H9 (cell line): Measurements from ENCODE around the gene FARP2. TPM values are rescaled to one million over a fixed set of nuclear protein-coding genes. Genes with fewer than 3 reads are reported as not detected.
"Not testable (repeated sequence)": the region's sequence is repeated elsewhere in the genome, so short reads cannot be mapped to it uniquely, and the experiment has no call there.

Source experiments
- DNase-seq: peaks from one replicate; pipeline ENCODE4 v3.0.0-alpha.2; 2017
- H2AFZ ChIP-seq: one replicate; pipeline ENCODE4 v1.6.1; 2013; ENCODE audit warnings: mild to moderate bottlenecking, low read length, control low read depth, moderate library complexity
- H2AK5ac ChIP-seq: 2 replicates; pipeline ENCODE4 v1.6.1; 2013; ENCODE audit warnings: low read length, control low read depth, mixed read lengths; ENCODE audit not compliant: insufficient read length
- H2BK120ac ChIP-seq: one replicate; pipeline ENCODE4 v1.6.1; 2013; ENCODE audit warnings: low read depth, mild to moderate bottlenecking, low read length, control low read depth, inconsistent platforms; ENCODE audit not compliant: poor library complexity, severe bottlenecking
- H2BK12ac ChIP-seq: 2 replicates; pipeline ENCODE4 v1.6.1; 2013; ENCODE audit warnings: low read length, control low read depth, mixed read lengths, low read depth; ENCODE audit not compliant: insufficient read length
- H2BK15ac ChIP-seq: 2 replicates; pipeline ENCODE4 v1.6.1; 2013; ENCODE audit warnings: low read depth, low read length, control low read depth
- H2BK20ac ChIP-seq: one replicate; pipeline ENCODE4 v1.6.1; 2013; ENCODE audit warnings: low read depth, mild to moderate bottlenecking, low read length, control low read depth, inconsistent platforms; ENCODE audit not compliant: poor library complexity, severe bottlenecking
- H2BK5ac ChIP-seq: 2 replicates; pipeline ENCODE4 v1.6.1; 2013; ENCODE audit warnings: low read length, control low read depth, mixed read lengths; ENCODE audit not compliant: insufficient read length
- H3K14ac ChIP-seq: 2 replicates; pipeline ENCODE4 v1.6.1; 2013; ENCODE audit warnings: low read length, control low read depth; ENCODE audit not compliant: insufficient read depth
- H3K18ac ChIP-seq: 2 replicates; pipeline ENCODE4 v1.6.1; 2013; ENCODE audit warnings: low read depth, mild to moderate bottlenecking, mixed read lengths, low read length, control low read depth; ENCODE audit not compliant: insufficient read length
- H3K23ac ChIP-seq: 2 replicates; pipeline ENCODE4 v1.6.1; 2013; ENCODE audit warnings: low read length, control low read depth, mixed read lengths, low read depth; ENCODE audit not compliant: insufficient read length
- H3K23me2 ChIP-seq: 2 replicates; pipeline ENCODE4 v1.6.1; 2013; ENCODE audit warnings: low read depth, mild to moderate bottlenecking, mixed read lengths, low read length, control low read depth; ENCODE audit not compliant: insufficient read length, poor library complexity, severe bottlenecking
- H3K27ac ChIP-seq: 2 replicates; pipeline ENCODE4 v1.5.1; 2013; ENCODE audit warnings: low read length, control low read depth, mixed read lengths, low read depth; ENCODE audit not compliant: insufficient read length
- H3K27me3 ChIP-seq: 2 replicates; pipeline ENCODE4 v1.6.1; 2013; ENCODE audit warnings: low read length, control low read depth, inconsistent platforms; ENCODE audit not compliant: insufficient read depth
- H3K4ac ChIP-seq: 2 replicates; pipeline ENCODE4 v1.6.1; 2013; ENCODE audit warnings: low read depth, mild to moderate bottlenecking, control low read depth, inconsistent platforms, low read length, moderate library complexity
- H3K4me1 ChIP-seq: 2 replicates; pipeline ENCODE4 v1.6.1; 2013; ENCODE audit warnings: low read length, control low read depth, inconsistent platforms; ENCODE audit not compliant: insufficient read depth
- H3K4me2 ChIP-seq: 2 replicates; pipeline ENCODE4 v1.6.1; 2013; ENCODE audit warnings: low read length, control low read depth, mixed read lengths; ENCODE audit not compliant: insufficient read length, insufficient read depth
- H3K56ac ChIP-seq: 2 replicates; pipeline ENCODE4 v1.6.1; 2013; ENCODE audit warnings: low read depth, mild to moderate bottlenecking, mixed read lengths, low read length, control low read depth; ENCODE audit not compliant: insufficient read length
- H3K79me1 ChIP-seq: 2 replicates; pipeline ENCODE4 v1.6.1; 2013; ENCODE audit warnings: low read depth, mild to moderate bottlenecking, moderate library complexity, low read length, control low read depth, inconsistent platforms; ENCODE audit not compliant: insufficient read depth, poor library complexity, severe bottlenecking
- H3K79me2 ChIP-seq: 2 replicates; pipeline ENCODE4 v1.6.1; 2013; ENCODE audit warnings: low read length, control low read depth, inconsistent platforms; ENCODE audit not compliant: insufficient read depth
- H3K9ac ChIP-seq: 2 replicates; pipeline ENCODE4 v1.6.1; 2013; ENCODE audit warnings: low read length, control low read depth, mixed read lengths; ENCODE audit not compliant: insufficient read length; ENCODE audit errors: extremely low read depth
- H3K9me3 ChIP-seq: one replicate; pipeline ENCODE4 v1.6.1; 2013; ENCODE audit warnings: low read depth, low read length, inconsistent platforms; ENCODE audit not compliant: control insufficient read depth
- H3T11ph ChIP-seq: one replicate; pipeline ENCODE4 v1.6.1; 2013; ENCODE audit warnings: mild to moderate bottlenecking, low read length, control low read depth, inconsistent platforms
- H4K20me1 ChIP-seq: one replicate; pipeline ENCODE4 v1.6.1; 2013; ENCODE audit not compliant: control insufficient read depth, insufficient read length, insufficient read depth
- H4K5ac ChIP-seq: 2 replicates; pipeline ENCODE4 v1.6.1; 2013; ENCODE audit warnings: low read depth, mild to moderate bottlenecking, mixed read lengths, low read length, control low read depth; ENCODE audit not compliant: insufficient read length
- H4K8ac ChIP-seq: replicated peaks from 2 replicates; pipeline ENCODE4 v1.6.1; 2013; ENCODE audit warnings: low read length, control low read depth, mixed read lengths, low read depth; ENCODE audit not compliant: insufficient read length
- H4K91ac ChIP-seq: 2 replicates; pipeline ENCODE4 v1.6.1; 2013; ENCODE audit warnings: low read depth, mild to moderate bottlenecking, moderate library complexity, mixed read lengths, low read length, control low read depth; ENCODE audit not compliant: insufficient read length
- H3K27ac Mint-ChIP-seq, 3 experiments: 2 replicates in 2 of 3; 3 replicates in 1 of 3; pipeline ENCODE4 v1.8.0; 2020 to 2021; ENCODE audit warnings: mixed read lengths in 3 of 3, mild to moderate bottlenecking in 1 of 3, moderate library complexity in 1 of 3
- H3K27me3 Mint-ChIP-seq: 2 replicates; pipeline ENCODE4 v1.8.0; 2021; ENCODE audit warnings: low read depth, mild to moderate bottlenecking, moderate library complexity, mixed read lengths
- H3K36me3 Mint-ChIP-seq, 3 experiments: 2 replicates in 2 of 3; 3 replicates in 1 of 3; pipeline ENCODE4 v1.8.0; 2020 to 2021; ENCODE audit warnings: low read depth in 3 of 3, mixed read lengths in 3 of 3; ENCODE audit not compliant: insufficient read depth in 1 of 3
- H3K4me1 Mint-ChIP-seq, 2 experiments: 2 replicates each; pipeline ENCODE4 v1.8.0; 2020; ENCODE audit warnings: mixed read lengths in 2 of 2
- H3K4me3 Mint-ChIP-seq, 2 experiments: 2 replicates in 1 of 2; 3 replicates in 1 of 2; pipeline ENCODE4 v1.8.0; 2020 to 2021; ENCODE audit warnings: mild to moderate bottlenecking in 2 of 2, mixed read lengths in 2 of 2, moderate library complexity in 1 of 2
- H3K9me3 Mint-ChIP-seq, 2 experiments: 2 replicates in 1 of 2; 3 replicates in 1 of 2; pipeline ENCODE4 v1.8.0; 2020; ENCODE audit warnings: mild to moderate bottlenecking in 2 of 2, mixed read lengths in 2 of 2, moderate library complexity in 1 of 2
- WGBS: extraction: QIAGEN DNeasy Blood & Tissue Kit; methylation state at CpG from one replicate; pipeline ENCODE4 v1.1.7; 2013; ENCODE audit warnings: missing lambda C conversion rate, low lambda C conversion rate, mixed read lengths; ENCODE audit not compliant: insufficient read length; ENCODE audit errors: extremely low coverage; 5-methylcytosine and 5-hydroxymethylcytosine counted together
- total RNA-seq: library from RNA; stranded (reverse); gene quantifications from 2 replicates; pipeline ENCODE4 v1.2.1, GENCODE V29; 2021
- TF ChIP-seq, protein P1 (sequence below): fragments of 200-600 bp; sonication (generic); conservative IDR thresholded peaks from 3 replicates; pipeline ENCODE4 v1.8.0; 2021; ENCODE audit warnings: antibody characterized with exemption, mild to moderate bottlenecking

Gene FARP2
- total RNA-seq, 1 experiment from 2014 or later = 33.9 TPM

GRCh38 chr2:241422350-241422749, 66.3 kb downstream of the FARP2 start:
- DNase-seq = no peak
- no peak overlapping the region for H4K8ac ChIP-seq
- H3K4me3 Mint-ChIP-seq = no peak overlapping the region
- no peak overlapping the region for H3K27ac Mint-ChIP-seq
- H4K91ac ChIP-seq = no peak overlapping the region
- H3K9me3 Mint-ChIP-seq = peaks cover 0 to 8% of the 10 kb centered on the region in 2 experiments; a peak in 3 of 5 replicates
- peaks cover 20 to 39% (median 26%) of the 10 kb centered on the region in 3 experiments; a peak in 6 of 7 replicates for H3K36me3 Mint-ChIP-seq
- no peak overlapping the region for H3K23ac ChIP-seq
- no peak overlapping the region for H3K14ac ChIP-seq
- no CpG with 5 or more reads among the region's 1 CpG for WGBS
- no peaks in the 10 kb centered on the region for H3K4me1 Mint-ChIP-seq
- H3K18ac ChIP-seq = no peak overlapping the region
- H3K27me3 Mint-ChIP-seq = no peaks in the 10 kb centered on the region
- no peak overlapping the region for H4K5ac ChIP-seq
- H3K23me2 ChIP-seq = no peaks in the 10 kb centered on the region
- H2BK20ac ChIP-seq = no peak overlapping the region
- no peak overlapping the region for H2BK5ac ChIP-seq
- no peak overlapping the region for H2AK5ac ChIP-seq
- TF ChIP-seq, protein P1, sequence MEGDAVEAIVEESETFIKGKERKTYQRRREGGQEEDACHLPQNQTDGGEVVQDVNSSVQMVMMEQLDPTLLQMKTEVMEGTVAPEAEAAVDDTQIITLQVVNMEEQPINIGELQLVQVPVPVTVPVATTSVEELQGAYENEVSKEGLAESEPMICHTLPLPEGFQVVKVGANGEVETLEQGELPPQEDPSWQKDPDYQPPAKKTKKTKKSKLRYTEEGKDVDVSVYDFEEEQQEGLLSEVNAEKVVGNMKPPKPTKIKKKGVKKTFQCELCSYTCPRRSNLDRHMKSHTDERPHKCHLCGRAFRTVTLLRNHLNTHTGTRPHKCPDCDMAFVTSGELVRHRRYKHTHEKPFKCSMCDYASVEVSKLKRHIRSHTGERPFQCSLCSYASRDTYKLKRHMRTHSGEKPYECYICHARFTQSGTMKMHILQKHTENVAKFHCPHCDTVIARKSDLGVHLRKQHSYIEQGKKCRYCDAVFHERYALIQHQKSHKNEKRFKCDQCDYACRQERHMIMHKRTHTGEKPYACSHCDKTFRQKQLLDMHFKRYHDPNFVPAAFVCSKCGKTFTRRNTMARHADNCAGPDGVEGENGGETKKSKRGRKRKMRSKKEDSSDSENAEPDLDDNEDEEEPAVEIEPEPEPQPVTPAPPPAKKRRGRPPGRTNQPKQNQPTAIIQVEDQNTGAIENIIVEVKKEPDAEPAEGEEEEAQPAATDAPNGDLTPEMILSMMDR = no peak
- no peaks in the 10 kb centered on the region for H3K79me1 ChIP-seq
- no peaks in the 10 kb centered on the region for H3K27me3 ChIP-seq
- H4K20me1 ChIP-seq = no peaks in the 10 kb centered on the region
- H3T11ph ChIP-seq = no peak overlapping the region
- no peak overlapping the region for H3K9ac ChIP-seq
- H3K27ac ChIP-seq = no peak overlapping the region
- no peak overlapping the region for H2BK120ac ChIP-seq
- no peaks in the 10 kb centered on the region for H3K9me3 ChIP-seq
- H3K4ac ChIP-seq = no peak overlapping the region
- no peak overlapping the region for H2BK12ac ChIP-seq
- H2AFZ ChIP-seq = no peak overlapping the region
- H3K56ac ChIP-seq = no peak overlapping the region
- H2BK15ac ChIP-seq = no peak overlapping the region
- H3K79me2 ChIP-seq = no peaks in the 10 kb centered on the region
- no peak overlapping the region for H3K4me2 ChIP-seq
- H3K4me1 ChIP-seq = no peaks in the 10 kb centered on the region

DNA sequence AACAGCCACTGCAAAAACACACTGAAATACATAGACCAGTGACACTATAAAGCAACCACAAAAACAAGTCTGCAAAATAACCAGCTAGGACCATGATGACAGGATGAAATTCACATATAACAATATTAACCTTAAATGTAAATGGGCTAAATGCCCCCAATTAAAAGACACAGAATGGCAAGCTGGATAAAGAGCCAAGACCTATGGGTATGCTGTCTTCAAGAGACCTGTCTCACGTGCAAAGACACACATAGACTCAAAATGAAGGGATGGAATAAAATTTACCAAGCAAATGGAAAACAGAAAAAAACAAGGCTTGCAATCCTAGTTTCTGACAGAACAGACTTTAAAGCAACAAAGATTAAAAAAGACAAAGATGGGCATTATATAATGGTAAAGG, 67.4 kb downstream of the FARP2 start:
- H3K4me3 Mint-ChIP-seq, H3K9me3 Mint-ChIP-seq, H3K27me3 Mint-ChIP-seq, H2AK5ac ChIP-seq, H3K27ac ChIP-seq, H3K4me2 ChIP-seq, H3K14ac ChIP-seq, H2AFZ ChIP-seq, H2BK20ac ChIP-seq, H2BK15ac ChIP-seq, H3K23me2 ChIP-seq, H2BK120ac ChIP-seq, H4K91ac ChIP-seq, H3K9ac ChIP-seq, H3K4me1 Mint-ChIP-seq, H3K79me1 ChIP-seq, H3K27ac Mint-ChIP-seq, H4K20me1 ChIP-seq, H3K18ac ChIP-seq, H3K56ac ChIP-seq, H3K27me3 ChIP-seq, H3T11ph ChIP-seq, H3K23ac ChIP-seq, H4K8ac ChIP-seq, H2BK5ac ChIP-seq, H4K5ac ChIP-seq, DNase-seq, H2BK12ac ChIP-seq, H3K4ac ChIP-seq, H3K4me1 ChIP-seq, H3K79me2 ChIP-seq, H3K9me3 ChIP-seq: not testable (repeated sequence)
- peaks cover 17 to 30% (median 26%) of the 10 kb centered on the region in 3 experiments; a peak in 6 of 7 replicates for H3K36me3 Mint-ChIP-seq
- no CpG with 5 or more reads among the region's 1 CpG for WGBS
